Pancreas (tissue), 10 donors: ENCODE data around the gene P4HA3. TPM values are rescaled to one million over a fixed set of nuclear protein-coding genes. Genes with fewer than 3 reads are reported as not detected.

Experiments
- ATAC-seq, 4 donors: fragments of 200-7000 bp; cut with Tn5 transposase; one replicate each; pipeline versions ENCODE4 v1.8.0 to v1.9.1; 2020; ENCODE audit warnings: mild to moderate bottlenecking in 4 of 4, moderate library complexity in 4 of 4
- DNase-seq, 6 donors: peaks; one replicate each; pipeline ENCODE4 v3.0.0-alpha.2; 2020
- FAIRE-seq: peaks from 2 replicates; lab custom pipeline; 2012; peaks lifted over from hg19 to GRCh38; lab: Jason Lieb, UNC
- H3K27ac ChIP-seq, 4 donors: fragments of 200-600 bp; sonication (generic); 1 replicate in 3 of 4; 2 replicates in 1 of 4; pipeline versions ENCODE4 v1.5.0 to v1.8.0; 2020
- H3K27me3 ChIP-seq, 4 donors: fragments of 200-600 bp; one replicate each; pipeline ENCODE4 v1.8.0; 2021
- H3K36me3 ChIP-seq, 3 donors: fragments of 200-600 bp; sonication (generic) in 1 of 3; one replicate each; pipeline versions ENCODE4 v1.5.0 to v1.8.0; 2020 to 2021
- H3K4me1 ChIP-seq, 3 donors: fragments of 200-600 bp; one replicate each; pipeline ENCODE4 v1.8.0; 2021
- H3K4me3 ChIP-seq, 4 donors: fragments of 200-600 bp; sonication (generic) in 2 of 4; one replicate each; pipeline versions ENCODE4 v1.5.0 to v1.8.0; 2020 to 2021
- H3K9me3 ChIP-seq, 4 donors: fragments of 200-600 bp; one replicate each; pipeline ENCODE4 v1.8.0; 2021
- CTCF ChIP-seq, 4 donors: fragments of 200-600 bp; sonication (generic) in 3 of 4; IDR thresholded peaks; one replicate each; pipeline versions ENCODE4 v1.5.0 to v1.8.0; 2021; ENCODE audit warnings: antibody characterized with exemption in 4 of 4
- WGBS, 2 donors: extraction: QIAGEN DNeasy Blood & Tissue Kit; methylation state at CpG; one replicate each; pipeline ENCODE4 v1.1.7; 2013; 5-methylcytosine and 5-hydroxymethylcytosine counted together
- intact Hi-C, 3 donors: fragments of 100-400 bp; cut with DNase I; formaldehyde crosslinking; loops; one replicate each; pipeline versions ENCODE4 v1.11.1 to v1.14.2; 2022
- polyA plus RNA-seq, 2 donors: library from polyadenylated mRNA; stranded (reverse); fragments of 200-250 nt; gene quantifications; one replicate each; pipeline ENCODE4 v1.2.3, GENCODE V29; 2013
- total RNA-seq, 6 donors: library from RNA; stranded (reverse); fragmentation: NEBNext Ultra II Directional in 4 of 6; extraction: Animal tissue kit (Norgen Biotek cat#: 25700) in 4 of 6; gene quantifications; one replicate each; pipeline versions ENCODE4 v1.2.1 to v1.2.4, GENCODE V29; 2021 to 2023
- donor health status: healthy with polysubstance abuse.
- donor health status: DM: no; HTN: no; CAD: no; lungs with moderate emphysema.
- donor health status: DM: no; HTN: no; CAD: no.
- donor health status: control.
- donor health status: control.
- donor health status: Bipolar disorder and iron deficiency.
- donor health status: DM: yes; HTN: yes; CAD: no.
- donor health status: DM: no; HTN: no; CAD: no.
- donor health status: DM: no; HTN: no; CAD: no.
- donor health status: DM: yes; HTN: yes; CAD: no.

Gene P4HA3
- total and polyA plus RNA-seq, 8 donors: 0.19 to 0.94 (median 0.38) TPM; not detected in 3

DNA sequence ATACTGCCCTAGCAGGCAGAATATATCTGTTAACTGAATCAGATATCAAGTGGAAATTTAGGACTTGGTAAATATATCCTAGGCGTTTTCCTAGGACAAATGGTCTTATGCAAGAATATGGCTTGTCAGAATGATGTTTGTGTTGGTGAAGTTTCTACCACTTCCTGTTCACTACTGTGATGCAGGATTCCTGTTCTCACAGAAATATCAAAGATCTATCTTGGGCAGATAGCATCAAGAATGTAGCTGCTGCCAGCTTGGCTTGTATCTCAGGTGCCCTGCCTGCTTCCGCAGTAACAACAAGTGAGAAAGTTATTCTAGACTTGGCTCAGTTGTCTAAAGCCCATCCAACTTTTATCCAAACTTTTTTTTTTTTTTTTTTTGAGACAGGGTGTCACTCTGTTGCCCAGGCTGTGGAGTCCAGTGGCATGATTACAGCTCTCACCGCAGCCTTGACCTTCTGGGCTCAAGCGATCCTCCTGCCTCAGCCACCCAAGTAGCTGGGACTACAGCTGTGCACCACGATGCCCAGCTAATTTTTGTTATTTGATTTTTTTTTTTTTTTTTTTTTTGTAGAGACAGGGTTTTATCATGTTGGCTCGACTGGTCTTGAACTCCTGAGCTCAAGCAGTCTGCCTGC, 79.0 kb downstream of the P4HA3 start:
- no peak for DNase-seq
- Histone ChIP-seq H3K36me3 (peaks cover 0 to 18% (median 0%) of the 10 kb centered on the region in 3 donors), H3K27me3 (no peaks in the 10 kb centered on the region), H3K4me3 (no peak overlapping the region), H3K27ac (no peak overlapping the region), H3K9me3 (no peaks in the 10 kb centered on the region), H3K4me1 (no peaks in the 10 kb centered on the region)
- ATAC-seq: no peak
- WGBS, 2 donors: 88% methylated on average over 6 of the region's 6 CpGs
- no peak for FAIRE-seq
- intact Hi-C loops: no loop called here
- TF ChIP-seq CTCF (IDR thresholded peaks at IDR 0.05): no peak

DNA sequence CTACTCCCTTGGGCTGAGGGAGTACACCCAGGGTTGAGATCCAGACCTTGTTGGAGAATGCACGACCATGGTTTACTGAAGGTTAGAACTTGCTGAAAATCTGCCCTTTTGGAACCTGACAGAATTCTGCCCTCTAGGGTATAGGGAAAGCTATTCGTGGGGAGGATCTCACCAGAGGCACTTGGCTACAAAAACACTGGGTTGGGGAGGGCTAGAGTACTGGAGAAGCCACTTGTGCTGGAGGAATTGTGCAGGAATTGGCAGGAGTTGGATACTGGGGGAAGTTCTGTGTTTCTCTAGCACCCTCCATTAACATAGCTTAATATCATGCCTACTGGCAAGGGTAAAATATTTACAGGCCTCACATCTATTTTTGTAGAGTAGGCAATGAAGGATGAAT, 84.5 kb downstream of the P4HA3 start:
- H3K27ac ChIP-seq: no peak overlapping the region
- no peaks in the 10 kb centered on the region for H3K4me1 ChIP-seq
- FAIRE-seq: no peak
- H3K4me3 ChIP-seq: no peak overlapping the region
- no peak for TF ChIP-seq CTCF (IDR thresholded peaks at IDR 0.05)
- 78 to 79% methylated on average over 2 of the region's 2 CpGs for WGBS, 2 donors
- intact Hi-C loops: no loop called here
- H3K9me3 ChIP-seq: no peaks in the 10 kb centered on the region
- H3K27me3 ChIP-seq: no peaks in the 10 kb centered on the region
- no peak for ATAC-seq
- no peak for DNase-seq
- peaks cover 0 to 9% (median 0%) of the 10 kb centered on the region in 3 donors for H3K36me3 ChIP-seq

DNA sequence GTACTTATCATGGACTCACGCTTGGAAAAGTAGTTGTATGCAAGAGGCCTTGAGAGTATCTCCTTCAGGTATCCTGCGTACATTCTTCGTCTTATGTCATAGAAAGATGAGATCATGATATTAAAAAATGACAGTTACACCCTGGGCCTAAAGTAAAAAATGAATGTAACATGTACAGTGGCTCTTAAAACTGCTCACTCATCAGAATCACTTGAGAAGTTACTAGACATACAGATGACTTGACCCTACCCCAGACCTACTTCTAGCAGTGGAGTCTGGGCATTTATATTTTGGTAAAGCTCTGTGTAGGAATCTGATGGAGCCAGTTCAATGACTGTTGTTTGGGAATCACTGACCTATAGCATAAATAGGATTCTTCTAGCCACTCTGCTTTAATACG, 85.9 kb downstream of the P4HA3 start:
- 98 to 99% methylated on average over 4 of the region's 4 CpGs for WGBS, 2 donors

DNA sequence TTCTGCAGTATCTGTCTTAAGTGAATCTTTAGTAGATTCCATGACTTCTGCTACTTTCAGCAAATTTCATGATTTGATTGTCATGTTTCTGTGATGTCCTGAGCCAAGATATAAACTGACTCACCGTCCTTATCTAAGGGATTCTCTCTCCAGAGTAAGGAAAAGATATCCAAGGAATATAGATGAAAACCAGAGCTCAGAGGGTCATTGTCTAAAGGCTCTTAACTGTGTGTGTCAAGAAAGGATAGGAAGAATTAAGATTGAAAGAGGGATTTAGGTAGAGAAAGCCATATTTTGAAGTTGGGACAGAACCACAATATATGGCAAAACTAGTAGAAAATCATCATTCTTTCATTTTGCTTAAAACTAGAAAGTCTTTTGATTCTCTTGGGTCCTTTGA, 89.6 kb downstream of the P4HA3 start:
- FAIRE-seq (no peak), ATAC-seq (no peak), DNase-seq (no peak)
- WGBS, 2 donors: 59 to 71% methylated on average over 1 of the region's 1 CpG
- no peak for TF ChIP-seq CTCF (IDR thresholded peaks at IDR 0.05)
- no peaks in the 10 kb centered on the region for H3K27me3 ChIP-seq
- intact Hi-C loops: no loop called here
- H3K4me1 ChIP-seq: peaks cover 6 to 17% (median 12%) of the 10 kb centered on the region in 3 donors
- no peak overlapping the region for H3K4me3 ChIP-seq
- H3K36me3 ChIP-seq: no peaks in the 10 kb centered on the region
- H3K9me3 ChIP-seq: no peaks in the 10 kb centered on the region
- H3K27ac ChIP-seq: no peak overlapping the region

More for the DNA sequence above, 85.9 kb downstream of the P4HA3 start:
- no peak overlapping the region for H3K4me3 ChIP-seq
- H3K9me3 ChIP-seq: no peaks in the 10 kb centered on the region
- DNase-seq (no peak), FAIRE-seq (no peak), ATAC-seq (no peak)
- peaks cover 4 to 7% (median 4%) of the 10 kb centered on the region in 3 donors for H3K4me1 ChIP-seq
- no peak for TF ChIP-seq CTCF (IDR thresholded peaks at IDR 0.05)
- peaks cover 0 to 1% (median 0%) of the 10 kb centered on the region in 3 donors for H3K36me3 ChIP-seq
- no peaks in the 10 kb centered on the region for H3K27me3 ChIP-seq
- intact Hi-C loops: no loop called here
- no peak overlapping the region for H3K27ac ChIP-seq

DNA sequence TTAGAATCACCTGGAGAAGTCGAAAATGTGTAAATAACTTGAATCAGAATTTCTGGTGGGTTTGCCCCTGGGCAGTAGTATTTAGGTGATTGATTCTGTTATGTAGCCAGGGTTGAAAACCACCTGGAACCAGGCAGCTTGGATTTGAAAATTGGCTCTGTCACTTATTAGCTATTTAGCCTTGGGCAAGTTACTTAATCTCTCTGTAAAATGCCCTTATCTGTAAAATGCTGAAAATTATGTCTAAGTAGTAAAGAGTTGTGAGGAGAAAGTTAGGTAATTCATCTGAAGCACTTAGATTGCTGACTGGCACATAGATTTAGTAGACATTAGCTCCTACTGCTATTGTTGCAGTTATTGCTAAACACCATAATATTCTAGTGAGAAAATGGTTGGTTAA, 91.1 kb downstream of the P4HA3 start:
- H3K4me1 ChIP-seq: peaks cover 6 to 17% (median 12%) of the 10 kb centered on the region in 3 donors
- FAIRE-seq: no peak
- intact Hi-C loops: no loop called here
- no peaks in the 10 kb centered on the region for H3K9me3 ChIP-seq
- WGBS, 2 donors: 15 to 21% methylated on average over 1 of the region's 1 CpG
- no peak for DNase-seq
- ATAC-seq: peak; percentile 56 to 85 (median 72)
- H3K27me3 ChIP-seq: no peaks in the 10 kb centered on the region
- peak overlapping the region in 2 of 4 donors; percentile 13 to 19 for H3K27ac ChIP-seq
- no peak for TF ChIP-seq CTCF (IDR thresholded peaks at IDR 0.05)
- no peaks in the 10 kb centered on the region for H3K36me3 ChIP-seq
- H3K4me3 ChIP-seq: no peak overlapping the region
